HepG2 (cell line): ENCODE measurements around the gene SCMH1. TPM values are rescaled to one million over a fixed set of nuclear protein-coding genes. Genes with fewer than 3 reads are reported as not detected.

Source experiments
- ARNT ChIP-seq: fragments of 450-650 bp; IDR thresholded peaks from 2 replicates; pipeline ENCODE4 v1.6.1; 2017
- ATF1 ChIP-seq: IDR thresholded peaks from 2 replicates; pipeline ENCODE4 v1.6.1; 2016; ENCODE audit warnings: mild to moderate bottlenecking, control low read depth
- ESRRA ChIP-seq: sonication (generic); formaldehyde crosslinking; IDR thresholded peaks from 2 replicates; pipeline ENCODE4 v1.5.1; 2020; ENCODE audit warnings: mild to moderate bottlenecking, low read depth, missing genetic modification reagents
- ETV6 ChIP-seq: sonication (generic); formaldehyde crosslinking; conservative IDR thresholded peaks from 2 replicates; pipeline ENCODE4 v1.4.0; 2020; ENCODE audit warnings: missing genetic modification reagents
- FOSL1 ChIP-seq: sonication (generic); formaldehyde crosslinking; IDR thresholded peaks from 2 replicates; pipeline ENCODE4 v1.9.0; 2021; ENCODE audit warnings: missing genetic modification reagents, borderline replicate concordance
- FOXM1 ChIP-seq: sonication (generic); formaldehyde crosslinking; IDR thresholded peaks from 2 replicates; pipeline ENCODE4 v1.5.0; 2020; ENCODE audit warnings: missing genetic modification reagents
- HDAC1 ChIP-seq: sonication (generic); formaldehyde crosslinking; IDR thresholded peaks from 2 replicates; pipeline ENCODE4 v1.5.1; 2020; ENCODE audit warnings: mild to moderate bottlenecking, missing genetic modification reagents
- HDAC2 ChIP-seq: sonication (generic); formaldehyde crosslinking; IDR thresholded peaks from 2 replicates; pipeline ENCODE4 v1.4.0; 2020; ENCODE audit warnings: missing genetic modification reagents
- HIVEP1 ChIP-seq: sonication (generic); formaldehyde crosslinking; IDR thresholded peaks from 2 replicates; pipeline ENCODE4 v1.4.0; 2020; ENCODE audit warnings: mild to moderate bottlenecking, missing genetic modification reagents
- KDM6A ChIP-seq: IDR thresholded peaks from 2 replicates; pipeline ENCODE4 v1.6.1; 2016; ENCODE audit warnings: low read depth
- NR2F2 ChIP-seq: IDR thresholded peaks from 2 replicates; pipeline ENCODE4 v1.6.1; 2012; ENCODE audit warnings: low read depth, inconsistent platforms, borderline replicate concordance
- NR2F6 ChIP-seq, 2 experiments: IDR thresholded peaks; 2 replicates each; pipeline ENCODE4 v1.6.1; 2016; ENCODE audit warnings: antibody characterized with exemption in 1 of 2, mild to moderate bottlenecking in 1 of 2
- PHB2 ChIP-seq: fragments of 450-650 bp; IDR thresholded peaks from 2 replicates; pipeline ENCODE4 v1.6.1; 2018; ENCODE audit not compliant: partially characterized antibody
- STAG1 ChIP-seq: sonication (generic); formaldehyde crosslinking; IDR thresholded peaks from 2 replicates; pipeline ENCODE4 v1.4.0; 2020; ENCODE audit warnings: missing genetic modification reagents
- TEAD3 ChIP-seq: optimal IDR thresholded peaks from 2 replicates; pipeline ENCODE3; 2016; ENCODE audit warnings: borderline replicate concordance
- ZMYM2 ChIP-seq: sonication (generic); formaldehyde crosslinking; IDR thresholded peaks from 2 replicates; pipeline ENCODE4 v1.8.0; 2022; ENCODE audit warnings: mild to moderate bottlenecking, missing genetic modification reagents
- ZNF382 ChIP-seq: sonication (generic); formaldehyde crosslinking; IDR thresholded peaks from 2 replicates; pipeline ENCODE4 v1.5.0; 2020; ENCODE audit warnings: missing genetic modification reagents, mild to moderate bottlenecking, borderline replicate concordance
- ZNF761 ChIP-seq: sonication (generic); formaldehyde crosslinking; conservative IDR thresholded peaks from 2 replicates; pipeline ENCODE4 v1.4.0; 2020; ENCODE audit warnings: mild to moderate bottlenecking, missing genetic modification reagents
- ZNF781 ChIP-seq: sonication (generic); formaldehyde crosslinking; IDR thresholded peaks from 2 replicates; pipeline ENCODE4 v1.5.1; 2020; ENCODE audit warnings: borderline replicate concordance, mild to moderate bottlenecking, missing genetic modification reagents; ENCODE audit errors: not compliant biosample characterization
- polyA plus RNA-seq, 8 experiments: library from polyadenylated mRNA; depleted of rRNA in 3 of 8; stranded (reverse) in 7 of 8; unstranded in 1 of 8; fragments of >200 nt; fragmentation: Illumina TruSeq in 4 of 8; extraction: Trizol in 4 of 8; gene quantifications; 2 replicates each; pipeline versions ENCODE4 v1.2.1 to v1.2.3, GENCODE V29; 2011 to 2016; ENCODE audit warnings: low read depth in 4 of 8, missing spikeins in 1 of 8, mixed read lengths in 1 of 8; ENCODE audit not compliant: insufficient read depth in 1 of 8
- total RNA-seq, 5 experiments: library from RNA; depleted of rRNA; stranded (reverse); fragments of >200 nt; fragmentation: Illumina TruSeq; extraction: Trizol; gene quantifications; 2 replicates each; pipeline ENCODE4 v1.2.3, GENCODE V29; 2016; ENCODE audit warnings: low read depth in 1 of 5
- TF ChIP-seq, protein P1 (sequence below): sonication (generic); formaldehyde crosslinking; IDR thresholded peaks from 2 replicates; pipeline ENCODE4 v1.5.0; 2020; ENCODE audit warnings: mild to moderate bottlenecking, missing genetic modification reagents, borderline replicate concordance
- TF ChIP-seq, protein P2 (sequence below): sonication (generic); formaldehyde crosslinking; IDR thresholded peaks from 2 replicates; pipeline ENCODE4 v1.4.0; 2020; ENCODE audit warnings: missing genetic modification reagents, borderline replicate concordance
- TF ChIP-seq, protein P3 (sequence below): sonication (generic); formaldehyde crosslinking; IDR thresholded peaks from 2 replicates; pipeline ENCODE4 v1.4.0; 2020; ENCODE audit warnings: missing genetic modification reagents

Gene SCMH1
- total and polyA plus RNA-seq, 2 of the 13 experiments (the other 11 are each of a cell fraction or from before 2014, with no cell fraction given), result 41.8 to 52.6 TPM

DNA sequence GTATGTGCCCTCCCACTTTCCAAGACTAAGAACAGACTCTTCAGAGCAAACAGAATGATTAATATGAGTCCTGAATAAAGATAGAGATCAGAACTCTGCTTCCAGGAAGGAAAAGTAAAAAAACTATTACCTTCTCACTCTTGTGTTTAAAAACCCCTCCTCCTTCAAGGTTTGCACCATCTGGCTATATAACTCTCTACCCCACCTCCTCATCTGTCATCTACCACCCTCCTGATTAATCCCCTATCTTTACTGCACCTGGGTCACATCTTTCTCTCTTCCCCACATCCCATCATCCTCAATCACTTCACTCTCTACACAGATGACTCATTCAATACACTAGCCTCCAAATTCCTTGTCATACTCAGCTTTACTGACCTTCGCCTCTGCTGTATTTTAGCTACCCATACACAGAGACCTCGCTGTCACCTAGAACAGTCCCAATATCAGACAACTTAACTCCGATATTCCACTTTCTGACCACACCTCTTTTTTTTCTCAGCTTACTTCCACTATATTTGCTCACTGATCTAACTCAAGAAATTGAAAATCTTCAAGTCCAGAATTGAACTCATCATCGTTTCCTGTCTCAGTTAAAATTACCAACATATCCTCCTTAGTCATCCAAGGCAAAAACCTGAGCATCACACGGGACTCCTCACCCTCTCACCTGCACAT, 3.7 kb downstream of the SCMH1 start (continued):
- TF ChIP-seq, protein P1, sequence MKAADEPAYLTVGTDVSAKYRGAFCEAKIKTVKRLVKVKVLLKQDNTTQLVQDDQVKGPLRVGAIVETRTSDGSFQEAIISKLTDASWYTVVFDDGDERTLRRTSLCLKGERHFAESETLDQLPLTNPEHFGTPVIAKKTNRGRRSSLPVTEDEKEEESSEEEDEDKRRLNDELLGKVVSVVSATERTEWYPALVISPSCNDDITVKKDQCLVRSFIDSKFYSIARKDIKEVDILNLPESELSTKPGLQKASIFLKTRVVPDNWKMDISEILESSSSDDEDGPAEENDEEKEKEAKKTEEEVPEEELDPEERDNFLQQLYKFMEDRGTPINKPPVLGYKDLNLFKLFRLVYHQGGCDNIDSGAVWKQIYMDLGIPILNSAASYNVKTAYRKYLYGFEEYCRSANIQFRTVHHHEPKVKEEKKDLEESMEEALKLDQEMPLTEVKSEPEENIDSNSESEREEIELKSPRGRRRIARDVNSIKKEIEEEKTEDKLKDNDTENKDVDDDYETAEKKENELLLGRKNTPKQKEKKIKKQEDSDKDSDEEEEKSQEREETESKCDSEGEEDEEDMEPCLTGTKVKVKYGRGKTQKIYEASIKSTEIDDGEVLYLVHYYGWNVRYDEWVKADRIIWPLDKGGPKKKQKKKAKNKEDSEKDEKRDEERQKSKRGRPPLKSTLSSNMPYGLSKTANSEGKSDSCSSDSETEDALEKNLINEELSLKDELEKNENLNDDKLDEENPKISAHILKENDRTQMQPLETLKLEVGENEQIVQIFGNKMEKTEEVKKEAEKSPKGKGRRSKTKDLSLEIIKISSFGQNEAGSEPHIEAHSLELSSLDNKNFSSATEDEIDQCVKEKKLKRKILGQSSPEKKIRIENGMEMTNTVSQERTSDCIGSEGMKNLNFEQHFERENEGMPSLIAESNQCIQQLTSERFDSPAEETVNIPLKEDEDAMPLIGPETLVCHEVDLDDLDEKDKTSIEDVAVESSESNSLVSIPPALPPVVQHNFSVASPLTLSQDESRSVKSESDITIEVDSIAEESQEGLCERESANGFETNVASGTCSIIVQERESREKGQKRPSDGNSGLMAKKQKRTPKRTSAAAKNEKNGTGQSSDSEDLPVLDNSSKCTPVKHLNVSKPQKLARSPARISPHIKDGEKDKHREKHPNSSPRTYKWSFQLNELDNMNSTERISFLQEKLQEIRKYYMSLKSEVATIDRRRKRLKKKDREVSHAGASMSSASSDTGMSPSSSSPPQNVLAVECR (CRISPR knock-in tag), result no peak
- TF ChIP-seq STAG1 (CRISPR knock-in tag) (no peak), ZMYM2 (CRISPR knock-in tag) (no peak), HDAC2 (CRISPR knock-in tag) (0 out of 2 replicates have a peak, but pooled peaks have one; percentile 52), FOXM1 (CRISPR knock-in tag) (no peak), ETV6 (CRISPR knock-in tag) (no peak), PHB2 (no peak), FOSL1 (CRISPR knock-in tag) (peak; percentile 83), ARNT (no peak), KDM6A (CRISPR knock-in tag) (no peak), ZNF382 (no peak), TEAD3 (CRISPR knock-in tag) (peak; percentile 65), HDAC1 (0 out of 2 replicates have a peak, but pooled peaks have one; percentile 19), ATF1 (CRISPR knock-in tag) (no peak), NR2F2 (no peak), NR2F6 (IDR thresholded peaks at IDR 0.05) (no peak), NR2F6 (CRISPR knock-in tag; IDR thresholded peaks at IDR 0.05) (peak; percentile 39; the same call in 1 of the 2 replicates), ESRRA (CRISPR knock-in tag) (no peak), ZNF761 (CRISPR knock-in tag) (peak; percentile 63; the same call in 1 of the 2 replicates), HIVEP1 (CRISPR knock-in tag) (no peak), ZNF781 (no peak)
- TF ChIP-seq, protein P2, sequence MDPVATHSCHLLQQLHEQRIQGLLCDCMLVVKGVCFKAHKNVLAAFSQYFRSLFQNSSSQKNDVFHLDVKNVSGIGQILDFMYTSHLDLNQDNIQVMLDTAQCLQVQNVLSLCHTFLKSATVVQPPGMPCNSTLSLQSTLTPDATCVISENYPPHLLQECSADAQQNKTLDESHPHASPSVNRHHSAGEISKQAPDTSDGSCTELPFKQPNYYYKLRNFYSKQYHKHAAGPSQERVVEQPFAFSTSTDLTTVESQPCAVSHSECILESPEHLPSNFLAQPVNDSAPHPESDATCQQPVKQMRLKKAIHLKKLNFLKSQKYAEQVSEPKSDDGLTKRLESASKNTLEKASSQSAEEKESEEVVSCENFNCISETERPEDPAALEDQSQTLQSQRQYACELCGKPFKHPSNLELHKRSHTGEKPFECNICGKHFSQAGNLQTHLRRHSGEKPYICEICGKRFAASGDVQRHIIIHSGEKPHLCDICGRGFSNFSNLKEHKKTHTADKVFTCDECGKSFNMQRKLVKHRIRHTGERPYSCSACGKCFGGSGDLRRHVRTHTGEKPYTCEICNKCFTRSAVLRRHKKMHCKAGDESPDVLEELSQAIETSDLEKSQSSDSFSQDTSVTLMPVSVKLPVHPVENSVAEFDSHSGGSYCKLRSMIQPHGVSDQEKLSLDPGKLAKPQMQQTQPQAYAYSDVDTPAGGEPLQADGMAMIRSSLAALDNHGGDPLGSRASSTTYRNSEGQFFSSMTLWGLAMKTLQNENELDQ, result no peak
- TF ChIP-seq, protein P3, sequence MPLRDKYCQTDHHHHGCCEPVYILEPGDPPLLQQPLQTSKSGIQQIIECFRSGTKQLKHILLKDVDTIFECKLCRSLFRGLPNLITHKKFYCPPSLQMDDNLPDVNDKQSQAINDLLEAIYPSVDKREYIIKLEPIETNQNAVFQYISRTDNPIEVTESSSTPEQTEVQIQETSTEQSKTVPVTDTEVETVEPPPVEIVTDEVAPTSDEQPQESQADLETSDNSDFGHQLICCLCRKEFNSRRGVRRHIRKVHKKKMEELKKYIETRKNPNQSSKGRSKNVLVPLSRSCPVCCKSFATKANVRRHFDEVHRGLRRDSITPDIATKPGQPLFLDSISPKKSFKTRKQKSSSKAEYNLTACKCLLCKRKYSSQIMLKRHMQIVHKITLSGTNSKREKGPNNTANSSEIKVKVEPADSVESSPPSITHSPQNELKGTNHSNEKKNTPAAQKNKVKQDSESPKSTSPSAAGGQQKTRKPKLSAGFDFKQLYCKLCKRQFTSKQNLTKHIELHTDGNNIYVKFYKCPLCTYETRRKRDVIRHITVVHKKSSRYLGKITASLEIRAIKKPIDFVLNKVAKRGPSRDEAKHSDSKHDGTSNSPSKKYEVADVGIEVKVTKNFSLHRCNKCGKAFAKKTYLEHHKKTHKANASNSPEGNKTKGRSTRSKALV (CRISPR knock-in tag), result no peak
